ENCODE data around the gene ANKRD1.
"Not testable (repeated sequence)": the region's sequence is repeated elsewhere in the genome, so short reads cannot be mapped to it uniquely, and the experiment has no call there.

Gene ANKRD1

GRCh38 chr10:90911133-90912051 is 9.5 kb downstream of the ANKRD1 start:
- no peak for DNase-seq

GRCh38 chr10:90906596-90906995 is 14.3 kb downstream of the ANKRD1 start:
- no peak for DNase-seq

- no peak for DNase-seq
Observed at GRCh38 chr10:90905925-90906324, 15.0 kb downstream of the ANKRD1 start.

- not testable (repeated sequence) for DNase-seq
Observed at GRCh38 chr10:90896916-90897315, 24.0 kb downstream of the ANKRD1 start.

- no peak for DNase-seq
Observed at GRCh38 chr10:90893190-90893589, 27.7 kb downstream of the ANKRD1 start.

GRCh38 chr10:90890347-90890746 is 30.5 kb downstream of the ANKRD1 start:
- no peak for DNase-seq

GRCh38 chr10:90889636-90890035 is 31.3 kb downstream of the ANKRD1 start:
- no peak for DNase-seq

- no peak for DNase-seq
Observed at GRCh38 chr10:90888387-90888786, 32.5 kb downstream of the ANKRD1 start.

GRCh38 chr10:90887555-90887954 is 33.3 kb downstream of the ANKRD1 start:
- DNase-seq: no peak

- no peak for DNase-seq
Observed at GRCh38 chr10:90885176-90885575, 35.7 kb downstream of the ANKRD1 start.

- no peak for DNase-seq
Observed at GRCh38 chr10:90884431-90884830, 36.5 kb downstream of the ANKRD1 start.

- not testable (repeated sequence) for DNase-seq
Observed at GRCh38 chr10:90880059-90880719, 40.7 kb downstream of the ANKRD1 start.

- no peak for DNase-seq
Observed at GRCh38 chr10:90879062-90879461, 41.8 kb downstream of the ANKRD1 start.

- no peak for DNase-seq
Observed at GRCh38 chr10:90872648-90873020, 48.3 kb downstream of the ANKRD1 start.

- DNase-seq: peak; percentile 83
Observed at GRCh38 chr10:90871766-90872647, 48.9 kb downstream of the ANKRD1 start, which contains the start of gene RPP30. Gene RPP30 (plus strand): TSS chr10:90871974. CDS start chr10:90871987, 13 bp downstream.

- peak; percentile 33 for DNase-seq
Observed at GRCh38 chr10:90871279-90871765, 49.6 kb downstream of the ANKRD1 start.

GRCh38 chr10:90866050-90866598 is 54.8 kb downstream of the ANKRD1 start:
- no peak for DNase-seq

- no peak for DNase-seq
Observed at GRCh38 chr10:90865401-90865800, 55.5 kb downstream of the ANKRD1 start.

GRCh38 chr10:90862908-90863514 is 57.9 kb downstream of the ANKRD1 start:
- DNase-seq: no peak

All from activated CD4-positive, CD25-positive, alpha-beta regulatory T cell treated with anti-CD3 and anti-CD28 coated beads, Interleukin-2, amount 50 U/mL, for 72 hours (primary cell).